HFFc6 (cell line): ENCODE results near the gene PTBP1. TPM values are rescaled to one million over a fixed set of nuclear protein-coding genes. Genes with fewer than 3 reads are reported as not detected.

Experiments
- DNase-seq: peaks from one replicate; pipeline ENCODE4 v3.0.0-alpha.2; 2018
- H3K27ac Mint-ChIP-seq: 2 replicates; pipeline ENCODE4 v1.8.0; 2020; ENCODE audit warnings: mild to moderate bottlenecking, mixed read lengths
- H3K27me3 Mint-ChIP-seq: 2 replicates; pipeline ENCODE4 v1.8.0; 2021; ENCODE audit warnings: mild to moderate bottlenecking, moderate library complexity, mixed read lengths; ENCODE audit not compliant: insufficient read depth
- H3K36me3 Mint-ChIP-seq: 2 replicates; pipeline ENCODE4 v1.8.0; 2021; ENCODE audit warnings: low read depth, mixed read lengths
- H3K4me1 Mint-ChIP-seq: 2 replicates; pipeline ENCODE4 v1.8.0; 2020; ENCODE audit warnings: low read depth, mixed read lengths
- H3K4me3 Mint-ChIP-seq: 2 replicates; pipeline ENCODE4 v1.8.0; 2020; ENCODE audit warnings: mild to moderate bottlenecking, moderate library complexity, mixed read lengths
- H3K9me3 Mint-ChIP-seq: 2 replicates; pipeline ENCODE4 v1.8.0; 2020; ENCODE audit warnings: mild to moderate bottlenecking, mixed read lengths
- CTCF ChIP-seq: fragments of 200-600 bp; sonication (generic); IDR thresholded peaks from 2 replicates; pipeline ENCODE4 v1.5.0; 2021; ENCODE audit warnings: antibody characterized with exemption, mild to moderate bottlenecking
- long read RNA-seq: library from polyadenylated mRNA; unstranded; transcript quantifications from one replicate; pipeline ENCODE4 v2.0.0, GENCODE V29; 2019
- total RNA-seq, 6 experiments: library from RNA; stranded (reverse); fragmentation: NEBNext Ultra II Directional; extraction: Animal tissue kit (Norgen Biotek cat#: 25700); gene quantifications; 2 replicates in 1 of 6; 3 replicates in 5 of 6; pipeline ENCODE4 v1.2.3, GENCODE V29; 2021

Gene PTBP1
- total RNA-seq: 100 to 1,000 TPM; 307 to 421 (median 380) TPM
- long read RNA-seq, transcript PTBP1-201 (14 exons, 3,155 nt): minor isoform, 19 of 111 reads
- long read RNA-seq, transcript PTBP1-203 (15 exons, 3,598 nt): major isoform, 49 of 111 reads
- long read RNA-seq, partial matches to known transcripts: 20 of 111 reads
- long read RNA-seq, other reads (novel, unspliced or antisense): 21 of 111 reads

GRCh38 chr19:796692-797527, at the start of gene PTBP1:
Gene PTBP1, plus strand, starts transcription at chr19:797452. Its CDS starts 46 bp downstream, at chr19:797498.
- H3K9me3 Mint-ChIP-seq: no peaks in the 10 kb centered on the region
- H3K27ac Mint-ChIP-seq: peak within 1 kb of the TSS; percentile 92
- TF ChIP-seq CTCF: peak; percentile 60
- peak within 1 kb of the TSS; percentile 93 for H3K4me3 Mint-ChIP-seq
- H3K27me3 Mint-ChIP-seq: peaks cover 4% of the 10 kb centered on the region
- peaks cover 27% of the 10 kb centered on the region for H3K36me3 Mint-ChIP-seq
- peak; percentile 100 for DNase-seq
- peaks cover 25% of the 10 kb centered on the region for H3K4me1 Mint-ChIP-seq

- no peaks in the 10 kb centered on the region; the same call in 1 of the 2 replicates for H3K36me3 Mint-ChIP-seq
- TF ChIP-seq CTCF: no peak
- DNase-seq: no peak
- no peak overlapping the region for H3K4me3 Mint-ChIP-seq
- peaks cover 24% of the 10 kb centered on the region for H3K9me3 Mint-ChIP-seq
- no peaks in the 10 kb centered on the region; the same call in none of the 2 replicates for H3K27me3 Mint-ChIP-seq
- H3K4me1 Mint-ChIP-seq: peaks cover 15% of the 10 kb centered on the region
- H3K27ac Mint-ChIP-seq: no peak overlapping the region
Observed at GRCh38 chr19:748274-748598, 49.0 kb upstream of the PTBP1 start.

GRCh38 chr19:749811-750210, 47.4 kb upstream of the PTBP1 start:
- Mint-ChIP-seq H3K27me3 (no peaks in the 10 kb centered on the region; the same call in none of the 2 replicates), H3K36me3 (no peaks in the 10 kb centered on the region), H3K4me3 (no peak overlapping the region), H3K27ac (no peak overlapping the region), H3K9me3 (peaks cover 10% of the 10 kb centered on the region; the same call in 1 of the 2 replicates), H3K4me1 (peaks cover 17% of the 10 kb centered on the region)
- no peak for DNase-seq
- TF ChIP-seq CTCF: no peak

GRCh38 chr19:750640-751423, 46.4 kb upstream of the PTBP1 start, which contains the start of gene MISP:
Gene MISP, plus strand, starts transcription at chr19:751112. Its CDS starts 5,835 bp downstream, at chr19:756947.
- no peak for DNase-seq
- Mint-ChIP-seq H3K36me3 (no peaks in the 10 kb centered on the region), H3K4me1 (peaks cover 17% of the 10 kb centered on the region), H3K27me3 (no peaks in the 10 kb centered on the region; the same call in none of the 2 replicates), H3K27ac (peak within 1 kb of the TSS; percentile 87), H3K4me3 (no peak within 1 kb of the TSS), H3K9me3 (no peaks in the 10 kb centered on the region; the same call in 1 of the 2 replicates)
- TF ChIP-seq CTCF: no peak

- Mint-ChIP-seq H3K36me3 (no peaks in the 10 kb centered on the region), H3K4me1 (peaks cover 17% of the 10 kb centered on the region), H3K9me3 (peaks cover 7% of the 10 kb centered on the region; the same call in 1 of the 2 replicates), H3K27me3 (no peaks in the 10 kb centered on the region; the same call in none of the 2 replicates), H3K27ac (peak overlapping the region; percentile 87), H3K4me3 (no peak overlapping the region)
- DNase-seq: peak; percentile 84
- TF ChIP-seq CTCF: no peak
Observed at GRCh38 chr19:751501-752341, 45.5 kb upstream of the PTBP1 start.
